RCC 7860 (cell line): ENCODE results near the gene TRAM2.

ENCODE experiments used
- DNase-seq: peaks from one replicate; pipeline ENCODE4 v3.0.0-alpha.2; 2015; ENCODE audit warnings: low spot score
- FAIRE-seq: peaks from 2 replicates; lab custom pipeline; 2012; peaks lifted over from hg19 to GRCh38; lab: Jason Lieb, UNC

TRAM2 gene

DNA sequence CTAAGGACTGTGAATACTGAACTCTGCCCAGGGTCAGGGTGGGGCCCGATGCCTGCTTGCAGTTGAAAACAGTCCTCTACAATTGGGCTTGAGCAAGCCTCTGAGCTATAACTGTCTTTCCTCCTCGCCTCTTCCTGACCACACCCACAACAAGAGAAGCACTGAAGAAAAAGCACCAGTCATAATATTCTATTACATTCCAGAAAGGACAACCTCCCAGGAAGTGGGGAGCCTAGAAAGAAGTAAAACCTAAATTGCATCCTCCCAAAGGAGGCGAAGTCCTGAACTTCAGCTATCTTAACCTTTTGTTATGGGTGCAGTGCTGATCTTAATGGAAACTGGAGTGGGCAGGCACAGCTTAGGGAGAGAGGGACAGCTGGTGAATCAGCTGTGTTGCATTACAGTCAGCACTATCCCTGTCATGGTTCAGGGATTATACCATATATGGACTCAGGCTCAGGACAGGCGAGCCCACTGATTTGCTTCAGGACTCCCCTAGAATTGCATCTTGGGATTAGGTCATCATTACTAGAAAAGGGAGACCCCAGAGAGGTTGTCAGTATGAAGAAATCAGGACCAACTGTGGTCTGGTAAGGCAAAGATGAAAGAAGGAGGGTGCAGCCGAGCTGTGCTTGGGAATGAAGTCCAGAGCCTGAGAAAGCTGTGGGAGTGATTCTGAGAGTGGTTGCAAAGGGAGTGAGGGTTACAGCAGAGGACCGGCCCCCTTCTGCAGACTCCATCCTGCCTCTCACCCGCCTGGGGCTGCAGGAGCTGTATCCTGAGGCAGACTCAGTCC, 18.3 kb upstream of the TRAM2 start:
- DNase-seq (peak; percentile 89), FAIRE-seq (peak; percentile 86)

DNA sequence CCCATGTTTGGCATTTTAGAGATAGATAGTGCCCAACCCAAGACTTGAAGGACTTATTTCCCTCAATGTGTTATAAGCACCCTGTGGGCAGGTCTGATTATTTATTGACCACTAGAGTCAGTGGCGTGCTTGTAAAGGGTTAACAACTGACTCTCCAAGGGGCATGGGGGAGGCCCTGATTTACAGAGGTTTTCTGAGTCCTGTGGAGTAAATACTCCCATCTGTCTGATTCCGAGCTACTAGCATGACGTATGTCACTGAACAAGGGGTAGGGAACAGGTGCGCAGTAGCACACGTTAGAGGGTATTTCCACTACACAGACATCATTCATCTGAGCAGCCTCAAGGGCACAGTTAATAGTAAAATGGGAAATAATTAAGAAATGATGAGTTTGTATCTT, 17.4 kb upstream of the TRAM2 start:
- DNase-seq (no peak), FAIRE-seq (no peak)

DNA sequence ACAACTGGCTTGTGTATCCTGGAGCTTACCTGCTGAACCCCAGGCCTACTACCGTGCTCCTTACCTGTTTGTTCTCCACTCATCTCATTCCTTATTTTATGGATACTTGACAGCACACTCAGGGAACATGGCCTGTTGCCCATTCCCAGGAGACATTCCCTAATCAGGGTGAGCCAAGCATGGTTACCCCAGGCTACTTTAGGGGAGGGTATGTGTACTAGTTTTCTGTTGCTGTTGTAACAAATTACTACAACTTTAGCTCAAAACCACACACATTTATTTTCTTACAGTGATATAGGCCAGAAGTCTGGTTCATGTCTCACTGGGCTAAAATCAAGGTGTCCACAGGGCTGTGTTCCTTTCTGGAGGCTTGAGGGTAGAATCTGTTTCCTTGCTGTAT, 15.0 kb upstream of the TRAM2 start:
- FAIRE-seq: no peak
- no peak for DNase-seq

DNA sequence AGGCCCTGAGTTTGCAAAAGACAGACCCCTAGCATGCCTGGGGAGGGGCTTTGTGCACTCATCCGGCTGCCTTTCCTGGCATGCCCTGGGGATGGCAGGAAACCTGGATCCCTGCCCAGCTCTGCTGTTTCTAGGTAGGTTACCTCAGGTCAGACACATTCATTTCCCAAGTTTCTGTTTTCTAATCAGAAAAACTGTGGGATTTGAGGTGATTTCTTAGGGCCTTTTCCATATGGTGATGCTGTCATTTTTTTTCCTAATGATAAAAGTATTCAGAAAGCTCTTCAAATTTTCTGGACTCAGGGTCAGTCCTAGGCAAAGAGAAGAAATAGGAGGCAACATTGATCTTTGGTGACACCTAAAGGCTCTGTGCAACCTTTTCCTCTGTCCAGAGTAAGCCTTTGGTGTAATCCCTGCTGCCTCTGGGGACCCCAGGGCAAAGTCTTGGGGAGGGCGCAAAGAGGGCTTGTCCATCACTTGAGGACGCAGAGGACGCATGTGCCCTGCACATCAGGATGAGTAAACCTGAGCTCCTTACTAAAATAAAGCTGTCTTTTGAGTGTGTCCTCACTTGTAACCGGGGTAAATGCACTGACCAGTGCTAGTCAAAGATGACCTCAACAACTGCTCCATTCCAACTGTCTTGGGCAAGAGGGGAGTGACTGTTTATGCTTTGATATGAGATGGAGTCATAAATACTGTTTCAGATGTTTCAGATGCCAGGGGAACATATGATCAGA, 13.5 kb upstream of the TRAM2 start:
- DNase-seq (peak; percentile 37), FAIRE-seq (no peak)

DNA sequence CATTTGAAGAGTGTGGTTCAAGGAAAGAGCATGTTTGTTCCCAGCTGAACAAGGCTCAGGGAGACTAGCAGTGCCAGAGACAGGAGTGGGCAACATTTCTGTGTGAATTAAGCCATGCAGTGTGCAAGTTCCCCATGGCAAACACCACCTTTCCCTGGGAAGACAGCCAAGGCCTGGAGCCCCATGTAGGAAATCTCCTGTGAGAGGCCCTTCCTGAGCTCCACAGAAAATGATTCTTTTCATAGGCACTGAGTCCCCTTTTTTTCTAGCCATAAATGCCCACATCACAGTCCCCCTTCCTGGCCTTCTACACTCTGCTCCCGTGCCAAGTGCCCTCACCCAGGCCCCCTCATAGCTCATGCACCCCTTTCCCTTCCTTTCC, 11.8 kb upstream of the TRAM2 start:
- DNase-seq (no peak), FAIRE-seq (no peak)

DNA sequence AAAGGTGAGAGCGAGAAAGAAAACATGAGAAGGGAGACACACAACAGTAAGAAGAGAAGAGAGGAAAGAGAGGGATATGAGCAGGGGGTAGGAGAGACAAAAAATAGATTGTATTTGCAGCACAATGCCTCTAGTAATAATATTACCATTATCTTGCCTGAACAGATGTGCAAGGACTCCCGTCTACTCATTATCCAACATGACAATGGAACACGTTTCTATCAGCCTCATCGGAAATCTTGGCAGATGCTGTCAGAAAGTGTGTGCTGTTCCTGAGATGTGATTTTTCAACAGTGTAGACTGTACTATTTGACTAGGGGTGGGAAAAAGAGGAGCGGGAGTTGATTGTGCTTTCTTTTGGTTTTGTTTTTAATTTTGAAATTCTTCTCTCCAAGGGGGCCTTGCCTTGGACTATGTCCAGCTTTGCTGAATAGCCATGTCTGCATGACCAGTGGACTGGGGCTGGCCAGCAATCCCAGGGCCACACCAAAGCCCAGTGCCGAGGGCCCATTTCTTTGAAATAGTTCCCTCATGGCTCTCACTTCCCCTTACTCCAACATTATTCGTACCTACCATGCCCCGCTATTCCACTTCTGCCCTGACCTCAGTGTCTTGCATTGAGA, 11.3 kb upstream of the TRAM2 start:
- no peak for DNase-seq
- no peak for FAIRE-seq

DNA sequence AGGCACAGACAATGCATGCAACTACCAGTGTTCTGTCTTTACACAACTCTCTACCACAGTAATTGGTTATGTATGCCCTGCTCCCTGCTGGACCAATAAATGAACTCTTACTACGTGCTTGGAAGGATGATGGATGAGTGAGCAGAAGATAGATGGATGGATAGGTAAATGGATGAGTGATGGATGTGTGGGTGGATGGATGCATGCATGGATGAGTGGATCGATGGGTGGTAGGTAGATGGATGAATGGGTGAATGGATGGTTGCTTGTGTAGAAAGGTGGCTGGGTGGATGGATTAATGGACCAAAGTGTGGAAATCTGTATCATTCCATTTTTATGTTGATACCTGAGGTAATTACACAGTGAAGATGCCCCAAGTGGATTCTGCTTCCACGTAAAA, 10.1 kb upstream of the TRAM2 start:
- DNase-seq (no peak), FAIRE-seq (no peak)

DNA sequence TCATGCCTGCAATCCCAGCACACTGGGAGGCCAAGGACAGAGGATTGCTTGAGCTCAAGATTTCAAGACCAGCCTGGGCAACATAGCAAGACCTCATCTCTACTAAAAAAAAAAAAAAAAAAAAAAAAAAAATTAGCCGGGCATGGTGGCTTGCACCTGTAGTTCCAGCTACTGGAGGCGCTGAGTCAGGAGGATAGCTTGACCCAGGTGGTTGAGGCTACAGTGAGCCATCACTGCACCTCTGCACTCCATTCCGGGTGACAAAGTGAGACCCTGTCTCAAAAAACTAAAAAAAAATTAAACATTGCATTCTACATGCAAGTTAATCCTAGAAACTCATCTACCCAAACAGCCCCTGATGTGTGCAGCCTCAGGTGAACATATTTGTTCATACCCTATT, 7.3 kb upstream of the TRAM2 start:
- FAIRE-seq (no peak), DNase-seq (no peak)

DNA sequence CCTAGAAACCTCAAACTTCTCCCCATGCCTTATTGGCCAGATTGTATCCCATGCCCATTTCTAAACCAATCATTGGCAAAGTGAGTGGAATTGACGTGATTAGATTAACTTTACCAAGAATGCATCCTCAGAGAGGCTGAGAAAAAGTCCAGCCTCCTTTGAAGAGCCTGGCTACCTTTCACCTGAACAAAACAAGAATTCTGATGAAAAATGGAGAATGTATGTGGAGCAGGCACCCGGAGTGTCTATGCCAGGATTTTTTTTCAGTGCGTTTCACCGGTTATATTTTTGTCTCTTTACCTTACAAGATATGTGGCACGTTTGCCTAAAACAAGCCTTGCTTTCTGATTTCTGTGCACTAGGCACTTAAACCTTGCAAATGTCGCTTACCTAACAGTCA, 6.1 kb upstream of the TRAM2 start:
- DNase-seq (no peak), FAIRE-seq (no peak)

DNA sequence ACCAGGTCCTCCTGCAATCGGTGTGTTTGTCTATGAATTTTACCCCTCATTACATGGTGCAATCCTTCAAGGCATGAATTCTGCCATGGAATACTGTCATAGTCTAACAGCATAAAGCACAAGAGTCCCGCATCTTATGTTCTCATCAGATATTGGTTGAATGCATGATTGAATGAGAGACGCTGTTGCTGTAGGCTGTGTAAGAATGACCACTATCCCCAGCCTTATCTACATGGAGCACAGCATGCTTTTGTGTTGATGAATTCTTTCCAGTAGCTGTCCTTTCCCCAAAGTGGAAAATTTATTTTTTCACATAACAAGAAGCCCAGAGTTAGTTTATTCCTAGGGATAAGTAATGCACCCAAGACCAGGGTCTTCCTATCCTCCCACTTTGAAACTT, 5.6 kb upstream of the TRAM2 start:
- DNase-seq (no peak), FAIRE-seq (no peak)

DNA sequence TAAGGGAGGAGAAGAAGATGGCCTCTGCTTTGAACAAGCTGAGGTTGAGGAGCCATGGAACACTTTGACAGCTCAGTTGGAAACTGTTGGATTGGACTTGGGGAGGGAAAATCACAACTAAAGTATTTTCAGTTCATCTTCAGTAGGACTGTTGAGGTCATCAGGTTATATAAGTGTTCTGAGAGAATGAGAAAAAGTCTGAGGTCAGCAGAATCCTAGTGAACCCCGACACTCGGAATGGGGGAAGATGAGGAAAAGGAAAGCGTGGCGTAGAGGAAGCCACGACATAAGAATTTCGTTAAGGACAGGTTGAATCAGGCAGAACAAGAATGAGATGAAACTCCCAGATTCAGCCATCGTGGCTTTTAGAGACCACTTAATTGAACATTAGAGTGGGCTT, 4.0 kb upstream of the TRAM2 start:
- FAIRE-seq (no peak), DNase-seq (no peak)

DNA sequence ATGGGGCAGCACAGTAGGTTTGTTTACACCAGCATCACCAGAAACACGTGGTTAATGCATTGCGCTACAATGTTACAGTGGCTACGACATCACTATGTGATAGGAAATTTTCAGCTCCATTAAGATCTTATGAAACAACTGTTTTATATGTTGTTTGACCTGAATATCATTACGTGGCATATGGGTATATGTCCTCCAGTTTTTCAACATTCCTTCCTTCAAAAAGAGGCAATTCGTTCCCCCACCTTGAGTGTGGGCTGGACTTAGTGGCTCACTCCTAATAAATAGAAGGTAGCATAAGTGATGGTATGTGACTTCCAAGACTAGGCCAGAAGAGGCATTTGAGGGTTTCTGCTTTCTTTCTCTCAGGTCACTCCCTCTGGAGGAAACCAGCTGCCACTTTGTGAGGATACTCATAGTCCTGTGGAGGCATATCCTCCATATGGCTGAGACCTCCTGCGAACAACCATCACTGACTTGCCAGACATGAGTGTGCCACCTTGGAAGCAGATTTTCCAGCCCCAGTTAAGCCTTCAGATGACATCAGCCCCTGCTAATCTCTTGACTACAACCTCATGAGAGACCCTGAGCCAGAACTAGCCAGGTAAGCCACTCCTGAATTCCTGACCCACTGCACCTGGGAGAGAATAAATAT, 2.3 kb upstream of the TRAM2 start:
- DNase-seq (no peak), FAIRE-seq (no peak)

DNA sequence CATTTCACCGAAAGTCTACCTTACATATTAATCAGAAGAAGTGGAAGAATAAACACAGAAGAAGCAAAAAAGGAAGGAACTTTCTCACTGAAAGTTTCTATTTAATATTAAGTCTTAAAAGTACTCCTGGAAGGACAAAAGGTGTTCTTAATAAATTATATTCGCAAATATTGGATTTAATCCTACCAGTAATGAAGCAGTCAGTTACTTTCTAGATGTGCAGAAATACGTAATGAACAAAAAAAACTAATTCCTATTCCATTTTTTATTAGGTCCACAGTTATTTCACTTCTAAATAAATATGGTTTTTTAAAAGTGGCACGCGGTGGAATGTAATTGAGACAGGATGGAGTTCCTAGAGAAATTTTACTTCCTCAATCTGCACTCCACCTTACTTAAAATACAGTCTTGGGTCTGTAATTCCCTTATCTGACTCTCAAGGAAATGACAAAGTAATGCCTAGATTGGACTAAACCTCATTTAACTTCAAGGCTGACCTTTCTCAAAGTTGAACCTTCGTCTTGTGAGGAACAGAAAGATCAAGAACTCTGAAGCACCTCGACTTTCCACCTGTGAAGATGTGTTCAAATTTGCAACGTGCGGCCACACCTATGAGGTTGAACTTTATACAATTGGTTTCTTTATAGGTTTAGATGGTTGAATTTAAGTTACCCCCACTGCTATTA, 1.1 kb upstream of the TRAM2 start:
- FAIRE-seq: no peak
- DNase-seq: no peak

DNA sequence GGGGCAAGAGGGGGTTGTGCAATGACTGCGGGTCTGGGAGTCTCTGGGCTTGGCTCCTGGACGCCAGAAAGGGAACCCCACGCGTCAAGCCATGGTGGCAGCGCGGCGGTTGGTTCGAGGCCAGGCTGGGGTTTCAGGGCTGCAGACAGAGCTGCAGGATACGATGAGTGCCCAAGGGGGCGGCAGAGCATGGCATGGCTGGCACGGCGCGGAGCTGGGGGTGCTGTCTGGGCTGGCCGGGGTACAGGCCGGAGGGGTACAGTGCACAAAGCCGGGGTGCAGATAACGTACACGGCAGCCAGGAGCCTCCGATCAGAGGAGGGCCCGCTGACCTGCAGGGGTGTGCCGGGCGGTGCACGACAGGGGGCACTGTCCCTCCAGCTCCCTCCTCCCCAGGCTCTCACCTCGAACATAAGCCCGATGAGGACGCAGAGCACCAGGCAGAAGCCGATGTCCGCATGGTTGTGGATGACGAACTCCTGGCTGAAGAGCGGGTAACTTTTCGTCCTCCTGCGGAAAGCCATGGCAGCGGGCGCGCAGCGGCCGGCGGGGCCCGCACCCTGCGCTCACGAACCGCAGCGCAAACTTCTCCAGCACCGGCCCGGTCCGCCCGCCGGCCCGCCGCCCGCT, 353 bp downstream of the TRAM2 start:
- FAIRE-seq (no peak), DNase-seq (peak; percentile 67)

DNA sequence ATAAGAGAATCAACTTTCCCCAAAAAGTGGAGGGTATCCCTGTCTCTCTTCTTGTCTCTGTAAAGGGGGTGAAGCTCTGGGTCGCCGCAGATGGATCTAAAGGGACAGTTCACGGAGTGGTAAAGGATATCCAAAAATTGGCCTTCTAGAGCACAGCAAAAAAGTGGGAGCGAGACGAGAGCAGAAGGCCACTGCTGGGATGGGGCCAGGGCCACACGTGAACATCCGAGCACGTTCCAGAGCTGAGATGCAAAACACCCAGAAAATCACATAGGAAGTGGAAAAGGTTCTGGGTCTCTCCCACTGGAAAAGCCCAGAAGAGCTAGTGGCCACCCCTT, 837 bp downstream of the TRAM2 start:
- DNase-seq (no peak), FAIRE-seq (no peak)

DNA sequence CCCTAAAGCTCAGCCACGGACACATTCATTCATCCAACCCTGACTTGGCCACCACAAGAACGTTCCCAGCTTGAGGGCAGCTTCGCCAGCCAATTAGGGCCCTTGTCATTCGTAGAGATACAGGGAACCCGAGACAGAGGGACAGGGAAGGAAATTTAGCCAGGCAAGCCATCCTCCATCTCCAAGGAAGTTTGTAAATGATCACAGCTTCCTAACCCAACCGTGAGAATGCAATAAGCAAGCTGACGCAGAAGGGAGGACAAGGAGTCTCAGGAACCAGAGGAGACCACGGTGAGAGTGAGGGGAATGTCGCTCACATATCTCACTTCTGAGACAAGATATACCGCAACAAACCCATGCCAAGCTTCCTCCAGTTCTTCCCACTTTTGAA, 1.4 kb downstream of the TRAM2 start:
- FAIRE-seq (no peak), DNase-seq (no peak)

DNA sequence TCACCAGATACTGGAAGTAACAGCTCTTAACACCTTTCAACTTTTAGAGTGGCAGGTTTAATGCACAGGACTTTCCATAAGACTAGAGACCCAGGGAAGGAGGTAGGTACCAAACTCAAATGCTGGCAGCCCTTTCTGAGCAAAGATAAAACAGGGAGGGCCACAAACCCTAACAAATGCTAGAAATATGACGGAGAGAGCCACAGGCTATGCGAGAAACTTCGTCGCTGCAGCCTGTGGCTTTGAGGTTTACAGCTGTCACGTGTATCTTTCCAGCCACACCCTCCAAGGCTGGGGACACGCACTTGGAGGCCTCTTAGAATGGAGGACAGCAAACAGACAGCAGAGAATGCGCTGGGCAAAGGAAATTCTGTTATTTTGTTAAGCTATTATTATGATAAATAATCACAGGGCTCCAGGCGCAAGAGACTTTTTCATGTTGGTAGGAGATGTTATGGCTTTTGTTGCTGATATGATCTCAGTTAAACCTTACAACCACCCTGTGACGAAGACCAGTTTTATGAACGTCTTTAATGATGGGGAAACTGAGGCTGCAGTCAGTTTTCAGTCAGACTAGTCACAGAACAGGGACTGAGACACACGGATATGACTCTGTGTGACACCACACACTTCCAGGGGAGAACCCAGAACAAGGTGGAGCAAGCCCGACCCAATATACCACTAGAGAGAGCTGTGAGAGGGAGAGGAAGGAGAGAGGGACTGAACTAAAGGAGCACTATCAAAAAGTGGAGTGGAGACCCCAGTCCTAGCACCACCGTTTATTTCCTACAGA, 2.0 kb downstream of the TRAM2 start:
- DNase-seq (no peak), FAIRE-seq (no peak)

DNA sequence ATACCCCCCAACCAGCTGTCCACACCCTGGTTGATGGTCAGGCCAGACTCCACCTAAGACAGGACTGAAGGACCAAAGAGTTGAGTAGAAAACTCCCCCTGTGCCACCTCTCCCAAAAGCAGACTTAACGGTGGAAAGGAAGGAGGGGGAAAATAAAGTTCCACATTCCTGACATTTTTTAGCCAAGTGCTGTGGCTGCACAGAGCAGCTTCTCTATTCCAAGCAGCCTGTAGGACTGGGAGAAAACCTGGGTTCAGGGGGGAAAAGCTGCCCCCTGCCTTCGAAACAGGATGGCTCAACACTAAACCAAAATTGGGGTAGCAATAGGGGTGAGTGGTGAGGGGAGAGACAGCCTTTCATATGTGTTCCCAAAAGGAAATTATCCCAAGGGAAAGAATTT, 3.6 kb downstream of the TRAM2 start:
- DNase-seq: no peak
- no peak for FAIRE-seq

DNA sequence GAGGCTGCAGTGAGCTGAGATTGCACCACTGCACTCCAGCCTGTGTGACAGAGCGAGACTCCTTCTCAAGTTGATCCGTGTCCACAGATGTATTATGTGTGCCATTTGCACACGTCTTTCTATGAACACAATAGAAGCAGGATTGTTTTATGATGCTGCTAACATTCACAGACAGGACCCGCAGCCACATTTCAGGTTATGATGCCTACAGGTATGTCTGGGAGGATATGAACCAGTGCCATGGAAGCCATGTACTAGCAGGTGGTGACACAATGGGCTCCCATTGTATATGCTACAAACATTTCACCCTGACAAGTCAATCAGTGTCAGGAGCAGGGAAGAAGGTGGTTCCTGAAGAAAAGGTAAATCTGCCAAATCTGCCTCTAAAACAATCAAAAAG, 4.3 kb downstream of the TRAM2 start:
- DNase-seq: no peak
- no peak for FAIRE-seq
